ENCODE data around the gene CPED1.

- no peak for TF ChIP-seq ZC3H10 (CRISPR knock-in tag; IDR thresholded peaks at IDR 0.05)
- TF ChIP-seq BACH2 (CRISPR knock-in tag; IDR thresholded peaks at IDR 0.05; ENCODE audit: borderline replicate concordance): no peak
- no peak for TF ChIP-seq ZFP30 (CRISPR knock-in tag; IDR thresholded peaks at IDR 0.05)
- TF ChIP-seq SNAI2 (CRISPR knock-in tag; IDR thresholded peaks at IDR 0.05): no peak
- no peak for TF ChIP-seq PATZ1 (CRISPR knock-in tag; IDR thresholded peaks at IDR 0.05; ENCODE audit: borderline replicate concordance)
- TF ChIP-seq ISL1 (CRISPR knock-in tag; IDR thresholded peaks at IDR 0.05): no peak
- TF ChIP-seq, protein P1, sequence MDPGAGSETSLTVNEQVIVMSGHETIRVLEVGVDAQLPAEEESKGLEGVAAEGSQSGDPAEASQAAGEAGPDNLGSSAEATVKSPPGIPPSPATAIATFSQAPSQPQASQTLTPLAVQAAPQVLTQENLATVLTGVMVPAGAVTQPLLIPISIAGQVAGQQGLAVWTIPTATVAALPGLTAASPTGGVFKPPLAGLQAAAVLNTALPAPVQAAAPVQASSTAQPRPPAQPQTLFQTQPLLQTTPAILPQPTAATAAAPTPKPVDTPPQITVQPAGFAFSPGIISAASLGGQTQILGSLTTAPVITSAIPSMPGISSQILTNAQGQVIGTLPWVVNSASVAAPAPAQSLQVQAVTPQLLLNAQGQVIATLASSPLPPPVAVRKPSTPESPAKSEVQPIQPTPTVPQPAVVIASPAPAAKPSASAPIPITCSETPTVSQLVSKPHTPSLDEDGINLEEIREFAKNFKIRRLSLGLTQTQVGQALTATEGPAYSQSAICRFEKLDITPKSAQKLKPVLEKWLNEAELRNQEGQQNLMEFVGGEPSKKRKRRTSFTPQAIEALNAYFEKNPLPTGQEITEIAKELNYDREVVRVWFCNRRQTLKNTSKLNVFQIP (CRISPR knock-in tag; IDR thresholded peaks at IDR 0.05; ENCODE audit: borderline replicate concordance, low read depth): no peak
- no peak for TF ChIP-seq ZFP3 (CRISPR knock-in tag; IDR thresholded peaks at IDR 0.05)
- TF ChIP-seq CSDC2 (CRISPR knock-in tag; IDR thresholded peaks at IDR 0.05): no peak
- no peak for TF ChIP-seq RARB (CRISPR knock-in tag; IDR thresholded peaks at IDR 0.05)
These were observed 189.9 kb downstream of the CPED1 start for GRCh38 chr7:121178452-121178851.

Data from SK-N-SH treated with all-trans-retinoic acid at 6 μM for 48 hours (cell line).